GM21825 (cell line): ENCODE measurements around the gene GNA15.
"Not testable (repeated sequence)": the region's sequence is repeated elsewhere in the genome, so short reads cannot be mapped to it uniquely, and the experiment has no call there.

Experiments
- ATAC-seq: cut with Tn5 transposase; IDR thresholded peaks from one replicate; pipeline ENCODE4 v1.9.1; 2021; ENCODE audit warnings: mild to moderate bottlenecking, moderate library complexity; ENCODE audit not compliant: unreplicated experiment

GNA15 gene, protein sequence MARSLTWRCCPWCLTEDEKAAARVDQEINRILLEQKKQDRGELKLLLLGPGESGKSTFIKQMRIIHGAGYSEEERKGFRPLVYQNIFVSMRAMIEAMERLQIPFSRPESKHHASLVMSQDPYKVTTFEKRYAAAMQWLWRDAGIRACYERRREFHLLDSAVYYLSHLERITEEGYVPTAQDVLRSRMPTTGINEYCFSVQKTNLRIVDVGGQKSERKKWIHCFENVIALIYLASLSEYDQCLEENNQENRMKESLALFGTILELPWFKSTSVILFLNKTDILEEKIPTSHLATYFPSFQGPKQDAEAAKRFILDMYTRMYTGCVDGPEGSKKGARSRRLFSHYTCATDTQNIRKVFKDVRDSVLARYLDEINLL

DNA sequence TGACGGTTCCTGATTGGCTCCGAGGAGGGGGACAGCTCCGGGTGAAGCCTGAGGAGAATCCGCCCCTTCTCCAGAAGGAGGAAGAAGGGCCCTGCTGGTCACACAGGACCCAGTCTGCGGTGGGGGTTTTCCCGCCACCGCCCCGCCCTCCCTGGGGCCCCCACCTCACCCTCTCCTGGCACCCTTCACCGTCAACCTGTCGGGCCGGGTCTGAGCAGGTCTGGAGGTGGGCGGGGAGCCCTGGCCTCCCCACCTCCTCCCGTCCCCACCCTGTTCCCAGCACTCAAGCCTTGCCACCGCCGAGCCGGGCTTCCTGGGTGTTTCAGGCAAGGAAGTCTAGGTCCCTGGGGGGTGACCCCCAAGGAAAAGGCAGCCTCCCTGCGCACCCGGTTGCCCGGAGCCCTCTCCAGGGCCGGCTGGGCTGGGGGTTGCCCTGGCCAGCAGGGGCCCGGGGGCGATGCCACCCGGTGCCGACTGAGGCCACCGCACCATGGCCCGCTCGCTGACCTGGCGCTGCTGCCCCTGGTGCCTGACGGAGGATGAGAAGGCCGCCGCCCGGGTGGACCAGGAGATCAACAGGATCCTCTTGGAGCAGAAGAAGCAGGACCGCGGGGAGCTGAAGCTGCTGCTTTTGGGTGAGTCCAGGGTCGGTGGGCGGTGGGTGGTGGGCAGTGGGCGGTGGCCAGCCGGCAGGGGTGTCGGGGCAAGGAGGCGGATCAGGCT, at the start of gene GNA15:
Gene GNA15 (plus strand): TSS at position 73 of the 723 bp plus-strand sequence. CDS start 418 bp downstream, at position 491.
- peak; percentile 44 for ATAC-seq

DNA sequence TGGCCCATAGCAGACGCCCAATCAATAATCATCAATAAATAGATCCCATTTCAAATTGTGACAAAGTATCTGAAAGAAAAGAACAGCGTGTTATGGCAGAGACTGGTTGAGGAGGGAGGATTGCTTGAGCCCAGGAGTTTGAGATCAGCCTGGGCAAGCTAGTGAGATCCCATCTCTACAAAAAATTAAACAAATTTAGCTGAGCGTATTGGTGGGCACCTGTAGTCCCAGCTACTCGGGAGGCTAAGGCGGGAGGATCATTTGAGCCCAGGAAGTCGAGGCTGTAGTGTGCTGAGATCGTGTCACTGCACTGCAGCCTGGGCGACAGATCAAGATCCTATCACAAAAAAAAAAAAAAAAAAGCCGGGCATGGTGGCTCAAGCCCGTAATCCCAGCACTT, 48.1 kb upstream of the GNA15 start:
- no peak for ATAC-seq

DNA sequence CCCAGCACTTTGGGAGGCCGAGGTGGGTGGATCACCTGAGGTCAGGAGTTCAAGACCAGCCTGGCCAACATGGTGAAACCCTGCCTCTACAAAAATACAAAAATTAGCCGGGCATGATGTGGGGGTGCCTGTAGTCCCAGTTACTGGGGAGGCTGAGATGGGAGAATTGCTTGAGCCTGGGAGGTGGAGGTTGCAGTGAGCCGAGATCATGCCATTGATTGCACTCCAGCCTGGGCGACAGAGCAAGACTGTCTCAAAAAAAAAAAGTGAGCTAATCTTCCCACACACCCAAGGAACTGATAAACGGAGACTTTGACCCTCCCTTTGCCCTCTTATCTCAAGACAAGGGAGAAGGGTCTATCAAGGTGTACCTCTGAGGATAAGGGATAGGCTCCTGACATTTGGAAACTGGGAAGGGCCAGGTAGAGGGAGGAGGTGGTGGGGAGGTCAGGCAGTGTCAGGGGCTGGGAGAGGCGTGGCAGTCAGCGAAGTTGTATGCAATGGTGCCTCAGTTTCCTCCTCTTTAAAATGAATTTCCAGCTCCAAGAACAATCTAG, 46.5 kb upstream of the GNA15 start:
- not testable (repeated sequence) for ATAC-seq

DNA sequence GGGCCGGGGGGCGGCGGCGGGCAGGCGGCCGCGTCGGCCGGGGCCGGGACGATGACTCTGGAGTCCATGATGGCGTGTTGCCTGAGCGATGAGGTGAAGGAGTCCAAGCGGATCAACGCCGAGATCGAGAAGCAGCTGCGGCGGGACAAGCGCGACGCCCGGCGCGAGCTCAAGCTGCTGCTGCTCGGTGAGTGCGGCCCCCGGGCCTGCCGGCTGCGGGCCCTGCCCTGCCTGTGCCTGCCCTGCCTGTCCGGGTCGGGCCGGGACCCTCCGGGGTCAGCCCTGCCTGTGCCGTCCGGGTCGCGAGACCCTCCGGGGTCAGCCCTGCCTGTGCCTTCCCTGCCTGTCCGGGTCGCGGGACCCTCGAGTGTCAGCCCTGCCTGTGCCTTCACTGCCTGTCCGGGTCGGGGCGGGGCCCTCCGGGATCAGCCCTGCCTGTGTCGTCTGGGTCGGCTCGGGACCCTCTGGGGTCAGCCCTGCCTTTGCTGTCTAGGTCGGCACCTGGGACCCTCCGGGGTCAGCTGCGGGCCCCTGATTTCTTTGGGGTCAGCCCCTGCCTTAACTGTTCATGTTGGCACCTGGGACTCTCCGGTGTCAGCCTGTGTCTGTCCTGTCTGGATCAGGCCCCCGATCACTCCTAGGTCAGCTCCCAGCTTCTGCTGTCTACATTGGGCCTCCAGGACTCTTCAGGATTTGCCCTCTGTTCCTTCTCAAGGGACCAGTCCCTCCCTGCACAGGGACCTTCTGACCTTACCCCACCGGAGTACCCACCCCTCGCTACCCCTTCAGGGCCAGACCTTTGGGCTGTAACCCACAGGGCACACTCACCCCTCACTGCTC, 41.0 kb upstream of the GNA15 start:
- ATAC-seq, result no peak

DNA sequence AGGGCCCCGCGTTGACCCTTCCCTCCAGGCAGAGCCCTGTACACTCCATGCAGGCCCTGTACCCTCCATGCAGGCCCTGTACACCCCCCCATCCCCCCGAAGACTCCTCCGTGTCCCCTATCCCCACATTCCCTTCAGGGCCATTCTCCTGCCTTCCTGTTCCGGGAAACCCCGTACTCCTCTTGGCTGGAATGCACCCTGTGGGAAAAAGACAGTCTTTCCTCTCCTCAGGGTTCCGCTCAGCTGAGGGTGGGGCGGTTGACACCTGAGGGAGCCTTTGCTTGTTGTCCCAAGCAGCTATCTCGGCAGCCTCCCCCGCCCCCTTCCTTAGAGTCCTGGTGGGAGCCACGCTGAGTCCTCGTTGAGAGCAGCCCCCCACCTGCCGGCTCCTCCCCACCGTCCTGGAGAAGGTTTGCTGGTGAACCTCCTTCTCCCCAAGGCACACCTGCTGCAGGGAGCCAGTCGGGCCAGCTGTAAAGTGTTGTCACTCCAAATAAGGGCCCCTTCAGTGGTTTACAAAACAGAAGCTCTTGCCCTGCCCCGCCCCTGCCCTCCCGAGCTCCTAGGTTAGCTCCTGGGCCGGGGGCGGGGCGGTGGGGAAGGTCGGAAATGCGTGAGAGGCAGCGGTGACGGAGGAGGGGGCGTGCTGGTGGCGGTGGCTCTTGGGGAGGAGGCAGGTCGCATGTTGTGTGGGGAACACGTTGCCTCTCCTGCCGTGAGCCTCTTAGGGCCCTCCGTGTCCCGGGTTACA, 40.2 kb upstream of the GNA15 start:
- ATAC-seq, result no peak

DNA sequence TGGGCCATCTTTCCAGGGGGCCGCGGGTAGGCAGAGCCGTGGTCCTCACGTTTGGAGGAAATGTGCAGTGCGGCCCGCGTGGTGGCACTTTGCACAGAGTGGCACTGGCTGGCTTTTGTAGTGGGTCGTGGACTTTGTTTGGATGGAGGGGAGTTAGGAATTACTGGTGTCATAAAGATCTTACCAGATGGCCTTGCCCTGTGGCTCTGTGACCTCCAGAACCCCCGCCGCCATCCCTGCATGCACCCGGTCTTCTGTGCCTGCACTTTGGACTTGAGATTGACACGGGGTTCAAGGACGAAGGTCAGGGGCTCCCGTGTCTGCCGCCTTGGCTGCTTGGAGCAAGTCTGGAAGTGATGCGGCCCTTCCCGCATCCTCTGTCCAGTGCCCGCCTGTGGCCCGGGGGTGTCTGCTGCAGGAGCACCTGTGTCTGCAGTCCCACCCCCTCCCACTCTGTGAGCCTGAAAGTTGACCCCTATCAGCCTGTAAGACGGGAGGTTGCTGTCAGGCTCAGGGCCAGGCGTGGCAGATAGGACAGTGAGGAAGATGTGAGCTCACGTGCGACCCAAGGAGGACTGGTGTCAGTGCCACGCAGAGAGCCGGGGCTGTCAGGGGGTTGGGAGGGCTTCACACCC, 39.4 kb upstream of the GNA15 start:
- no peak for ATAC-seq

DNA sequence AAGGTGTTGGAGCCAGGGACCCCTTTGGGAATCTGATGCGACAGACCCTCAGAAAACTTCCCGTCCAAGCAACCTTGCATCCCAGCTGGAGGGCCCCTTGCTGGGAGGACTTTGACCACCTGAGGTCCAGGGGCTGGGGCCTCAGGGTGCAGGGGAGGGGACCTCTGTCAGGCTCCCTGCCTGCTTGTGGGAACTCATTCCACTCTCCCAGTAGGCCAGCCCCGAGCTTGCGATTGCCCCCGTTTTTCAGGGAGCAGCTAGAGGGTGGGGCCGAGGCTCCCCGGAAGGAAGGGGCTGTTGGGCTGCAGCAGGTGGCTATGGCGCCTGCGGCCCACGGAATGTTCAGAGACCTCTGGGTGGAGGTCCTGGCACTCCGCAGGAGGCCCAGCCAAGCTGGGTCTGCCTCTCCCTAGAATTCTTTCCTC, 38.9 kb upstream of the GNA15 start:
- no peak for ATAC-seq

DNA sequence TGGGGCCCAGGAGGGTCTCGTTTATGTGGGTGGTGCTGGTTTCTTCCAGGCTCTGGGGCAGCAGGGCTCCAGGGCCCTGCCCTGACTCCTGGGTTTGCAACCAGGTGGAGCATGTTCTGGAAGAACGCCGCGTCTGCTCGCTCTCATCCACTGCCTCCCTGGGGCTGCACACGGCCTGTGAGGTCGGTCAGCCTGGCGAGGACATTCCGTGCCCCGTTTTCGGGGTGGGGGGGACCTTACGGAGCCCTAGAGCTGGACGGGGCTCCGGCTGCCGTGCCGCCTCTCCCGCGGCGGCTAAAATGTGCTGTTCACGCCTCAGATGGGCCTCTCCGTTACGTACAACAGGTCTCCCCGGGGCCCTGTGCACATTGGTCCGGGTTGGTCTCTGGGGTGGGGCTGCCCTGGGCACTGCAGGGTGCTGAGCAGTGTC, 38.4 kb upstream of the GNA15 start:
- no peak for ATAC-seq

DNA sequence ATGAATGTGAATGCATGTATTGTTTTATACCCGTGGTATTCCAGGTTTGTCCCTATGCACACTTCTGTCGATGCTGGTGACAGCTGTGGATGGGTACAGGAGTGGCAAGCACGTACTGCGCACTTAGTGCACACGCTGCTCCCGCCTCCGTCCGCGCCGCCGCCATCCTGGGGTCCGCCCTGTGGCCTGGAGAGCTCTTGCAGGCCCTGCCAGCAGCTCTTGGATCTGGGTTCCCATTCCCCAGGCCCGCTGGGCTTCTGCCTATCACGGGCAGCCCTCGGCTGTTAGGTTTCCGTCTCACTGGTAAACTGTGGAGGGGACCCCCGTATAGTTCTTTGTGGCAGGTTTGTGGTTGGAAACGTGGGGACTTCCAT, 37.7 kb upstream of the GNA15 start:
- ATAC-seq, result no peak

DNA sequence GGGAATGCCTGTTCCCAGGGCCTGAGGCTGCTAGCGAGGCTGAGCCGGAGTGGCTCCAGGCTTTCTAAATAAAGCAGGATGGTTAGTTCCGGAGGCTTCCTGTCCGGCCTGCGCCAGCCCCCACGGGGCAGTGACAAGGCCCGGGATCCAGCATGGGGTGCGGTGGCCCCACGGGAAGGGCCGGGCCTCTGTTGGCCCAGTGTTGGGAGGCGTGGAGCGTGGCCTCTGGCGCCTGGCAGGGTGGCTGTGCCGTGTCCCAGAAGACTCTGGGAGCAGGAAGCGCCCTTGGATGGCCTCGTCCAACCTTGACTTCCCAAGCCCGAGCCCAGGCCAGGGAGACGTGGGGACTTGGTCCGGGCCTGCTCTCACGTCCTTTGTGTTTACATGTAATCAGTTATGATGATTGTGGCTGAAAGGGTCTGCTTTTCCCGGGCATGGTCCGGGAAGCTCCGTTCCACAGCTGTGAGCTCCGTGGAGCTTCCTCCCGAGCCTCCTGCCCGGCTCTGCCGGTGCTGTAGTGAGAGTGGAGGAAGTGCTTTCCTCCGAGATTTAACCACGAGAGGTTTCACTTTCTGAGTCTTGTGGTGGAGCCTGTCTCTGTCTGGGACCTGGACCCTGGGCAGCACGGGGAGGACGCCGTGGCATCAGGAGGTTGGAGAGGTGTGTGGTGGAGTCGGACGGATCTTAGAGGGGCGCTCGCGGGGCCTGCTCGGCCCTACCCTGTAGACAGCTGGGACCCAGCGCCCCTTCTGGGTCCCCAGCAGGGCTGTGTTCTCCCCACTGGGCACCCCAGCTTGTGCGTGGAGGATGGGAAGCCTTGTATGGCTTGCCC, 37.1 kb upstream of the GNA15 start:
- ATAC-seq, result no peak

DNA sequence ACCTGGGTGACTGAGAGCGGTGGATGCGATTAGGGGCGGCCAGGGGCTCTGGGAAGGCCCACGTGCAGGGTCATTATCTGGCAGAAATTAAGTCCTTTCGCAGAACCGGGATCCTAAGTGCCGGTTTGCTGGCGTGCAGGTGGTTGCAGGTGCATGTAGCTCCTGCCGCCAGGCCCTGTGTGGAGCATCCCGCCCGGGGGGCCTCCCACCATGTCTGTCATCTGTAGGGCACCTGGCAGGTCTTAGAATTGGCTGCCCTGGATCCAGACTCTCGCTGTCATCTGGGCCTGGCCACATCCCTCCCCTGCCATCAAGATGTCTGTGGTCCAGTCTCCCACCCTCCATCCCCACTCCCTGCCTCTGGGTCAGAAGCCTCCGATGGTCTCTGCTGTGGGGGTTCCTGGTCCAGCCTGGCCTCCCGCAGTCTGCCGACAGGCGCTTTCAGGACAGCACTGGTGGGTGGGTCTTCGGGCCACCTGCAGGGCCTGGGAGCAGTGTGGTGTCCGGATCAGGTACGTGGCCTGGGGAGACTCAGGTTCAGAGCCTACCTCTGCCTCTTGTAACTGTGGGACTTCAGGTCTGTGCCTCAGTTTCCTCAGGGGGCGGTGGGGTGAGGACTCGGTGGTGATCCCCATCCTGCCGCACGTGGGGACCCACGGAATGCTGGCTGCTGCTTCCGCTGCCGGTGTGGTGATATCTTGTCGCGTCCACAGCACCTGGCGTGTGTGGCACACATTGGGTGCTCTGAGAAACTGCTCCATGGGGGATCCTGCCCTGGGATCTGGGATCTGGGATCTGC, 36.3 kb upstream of the GNA15 start:
- no peak for ATAC-seq

DNA sequence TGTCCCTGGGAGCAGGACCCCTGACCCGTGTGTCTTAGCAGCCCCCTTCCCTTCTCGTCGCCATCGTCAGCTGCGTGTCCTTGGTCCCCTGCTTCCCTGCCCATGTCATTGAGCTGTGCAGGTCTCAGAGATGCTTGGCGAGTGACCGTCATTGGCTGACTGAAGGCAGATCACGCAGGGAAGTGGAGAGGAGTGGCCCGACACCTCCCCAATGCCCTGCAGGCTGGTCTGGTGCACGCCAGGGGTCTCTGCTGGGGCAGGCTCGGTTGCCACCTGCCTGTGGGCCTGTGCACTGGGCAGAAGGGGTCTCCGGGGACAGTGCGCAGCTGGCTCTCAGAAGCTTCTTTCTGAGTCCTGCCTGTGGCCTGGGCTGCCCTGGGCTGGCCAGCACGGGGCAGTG, 35.5 kb upstream of the GNA15 start:
- ATAC-seq, result no peak

DNA sequence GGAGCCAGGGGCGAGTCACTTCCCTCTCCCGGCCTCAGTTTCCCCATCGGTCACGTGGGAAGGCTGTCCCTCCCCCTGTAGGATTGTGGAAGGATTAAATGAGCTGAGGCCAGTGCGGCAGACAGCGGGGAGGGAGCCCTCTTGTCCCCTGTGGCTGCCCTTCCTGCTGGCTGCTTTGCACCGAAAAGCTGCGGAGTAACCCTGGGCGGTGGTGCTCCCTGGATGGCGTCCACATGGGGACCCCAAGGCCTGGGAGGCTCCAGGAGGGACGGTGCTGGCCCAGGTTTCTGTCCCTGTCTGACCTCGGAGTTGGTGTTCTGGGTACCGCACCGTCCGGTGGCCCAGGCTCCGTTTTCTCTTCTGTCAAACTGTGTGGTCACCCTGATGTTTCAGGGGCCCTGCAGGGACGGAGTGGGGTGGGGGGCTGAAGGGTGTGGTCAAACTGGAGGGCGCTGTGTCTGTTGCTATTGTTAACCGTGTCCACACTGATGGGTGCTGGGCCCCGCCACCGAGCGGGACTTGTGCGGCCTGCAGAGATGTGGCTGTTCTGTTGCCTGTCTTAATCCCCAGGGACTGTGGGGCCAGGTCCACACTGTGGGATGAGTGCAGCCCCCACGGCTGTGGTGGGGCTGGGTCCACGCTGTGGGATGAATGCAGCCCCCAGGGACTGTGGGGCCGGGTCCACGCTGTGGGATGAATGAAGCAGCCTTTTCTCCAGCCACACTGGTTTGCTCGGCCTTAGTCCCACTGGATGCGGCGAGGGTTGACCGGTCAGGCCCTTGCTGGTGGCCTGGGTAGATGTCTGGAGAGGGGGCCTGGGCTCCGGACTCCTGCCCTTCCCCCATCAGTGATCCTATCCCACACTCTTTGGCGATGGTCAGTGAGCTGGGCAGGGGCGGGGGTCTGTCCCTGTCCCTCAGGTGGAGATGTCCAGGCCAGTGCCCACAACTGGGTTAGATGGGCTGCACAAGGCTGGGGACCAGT, 34.8 kb upstream of the GNA15 start:
- ATAC-seq, result no peak

DNA sequence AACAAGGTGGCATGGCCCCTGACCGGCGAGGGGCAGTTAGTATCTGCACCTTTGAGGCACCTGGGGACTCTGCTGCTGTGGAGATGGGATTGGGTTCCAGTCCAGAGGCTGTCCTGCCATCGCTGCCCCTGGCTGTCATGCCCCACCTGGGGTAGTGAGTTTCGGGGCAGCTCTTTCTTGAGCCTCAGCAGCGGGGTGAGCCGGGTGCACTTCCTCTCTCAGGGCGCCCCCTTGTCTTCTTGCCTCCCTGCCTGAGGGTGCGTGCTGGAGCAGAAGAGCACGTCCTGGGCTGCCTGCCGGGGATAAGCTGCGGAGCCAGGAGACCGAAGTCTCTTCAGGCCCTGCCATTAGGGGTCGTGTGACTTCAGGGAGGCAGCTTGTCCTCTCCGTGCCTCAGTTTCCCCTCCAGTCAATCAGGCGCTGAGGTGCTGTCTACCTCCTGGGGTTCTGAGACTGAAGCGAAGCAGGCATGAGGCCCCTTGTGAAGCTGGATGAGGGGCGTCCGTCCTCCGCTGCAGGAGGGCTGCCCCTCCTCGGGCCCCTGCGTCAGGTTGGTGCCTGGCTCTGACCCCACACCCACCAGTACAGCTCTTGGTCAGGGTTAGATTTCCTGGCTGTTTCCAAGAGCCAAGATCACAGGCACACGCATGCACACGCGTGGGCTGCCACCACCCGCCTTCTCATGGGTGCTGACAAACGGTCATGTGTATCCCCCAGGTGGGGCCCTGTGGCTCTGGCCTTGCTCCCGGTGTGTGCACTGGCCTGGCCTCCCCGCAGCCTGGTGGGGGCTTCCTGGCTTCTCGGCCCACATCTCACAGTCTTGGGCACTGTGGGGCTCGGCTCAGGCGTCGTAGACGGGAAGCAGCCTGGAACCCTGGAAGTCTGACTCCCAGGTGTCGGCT, 33.3 kb upstream of the GNA15 start:
- ATAC-seq, result no peak

DNA sequence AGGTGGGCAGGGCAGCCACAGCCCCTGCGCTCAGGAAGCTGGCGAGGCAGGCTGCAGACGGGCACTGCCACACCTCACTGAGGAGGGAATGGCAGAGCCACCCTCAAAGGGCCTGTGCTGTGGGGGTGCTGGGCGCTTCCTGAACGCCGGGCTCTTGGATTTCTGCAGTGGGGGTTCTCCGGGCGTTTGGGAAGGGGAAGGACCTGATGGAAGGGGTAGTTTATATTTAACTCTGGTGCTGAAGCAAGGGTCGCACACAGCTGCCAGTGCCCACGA, 31.2 kb upstream of the GNA15 start:
- no peak for ATAC-seq
